AG09309 (cell line): ENCODE measurements around the gene CEP131.

Experiments used
- DNase-seq: peaks from one replicate; pipeline ENCODE4 v3.0.0-alpha.2; 2010; ENCODE audit warnings: low read depth
- H3K4me3 ChIP-seq: 2 replicates; pipeline ENCODE4 v1.5.1; 2011; ENCODE audit warnings: mild to moderate bottlenecking, low read depth, low read length, moderate library complexity; ENCODE audit not compliant: control insufficient read depth
- TF ChIP-seq, protein P1 (sequence below): IDR thresholded peaks from 2 replicates; pipeline ENCODE4 v1.5.1; 2011; ENCODE audit warnings: mild to moderate bottlenecking, low read depth, low read length, inconsistent platforms; ENCODE audit not compliant: insufficient read depth, control insufficient read depth; ENCODE audit errors: missing control alignments

The CEP131 gene

GRCh38 chr17:81247339-81247990 is 24.7 kb upstream of the CEP131 start:
- DNase-seq: no peak
- H3K4me3 ChIP-seq: no peak overlapping the region
- TF ChIP-seq, protein P1, sequence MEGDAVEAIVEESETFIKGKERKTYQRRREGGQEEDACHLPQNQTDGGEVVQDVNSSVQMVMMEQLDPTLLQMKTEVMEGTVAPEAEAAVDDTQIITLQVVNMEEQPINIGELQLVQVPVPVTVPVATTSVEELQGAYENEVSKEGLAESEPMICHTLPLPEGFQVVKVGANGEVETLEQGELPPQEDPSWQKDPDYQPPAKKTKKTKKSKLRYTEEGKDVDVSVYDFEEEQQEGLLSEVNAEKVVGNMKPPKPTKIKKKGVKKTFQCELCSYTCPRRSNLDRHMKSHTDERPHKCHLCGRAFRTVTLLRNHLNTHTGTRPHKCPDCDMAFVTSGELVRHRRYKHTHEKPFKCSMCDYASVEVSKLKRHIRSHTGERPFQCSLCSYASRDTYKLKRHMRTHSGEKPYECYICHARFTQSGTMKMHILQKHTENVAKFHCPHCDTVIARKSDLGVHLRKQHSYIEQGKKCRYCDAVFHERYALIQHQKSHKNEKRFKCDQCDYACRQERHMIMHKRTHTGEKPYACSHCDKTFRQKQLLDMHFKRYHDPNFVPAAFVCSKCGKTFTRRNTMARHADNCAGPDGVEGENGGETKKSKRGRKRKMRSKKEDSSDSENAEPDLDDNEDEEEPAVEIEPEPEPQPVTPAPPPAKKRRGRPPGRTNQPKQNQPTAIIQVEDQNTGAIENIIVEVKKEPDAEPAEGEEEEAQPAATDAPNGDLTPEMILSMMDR: no peak

GRCh38 chr17:81246679-81247338 is 24.0 kb upstream of the CEP131 start:
- no peak for DNase-seq
- H3K4me3 ChIP-seq: no peak overlapping the region
- TF ChIP-seq, protein P1: no peak

- DNase-seq: no peak
- H3K4me3 ChIP-seq: no peak overlapping the region
- TF ChIP-seq, protein P1: no peak
These were observed 23.5 kb upstream of the CEP131 start for GRCh38 chr17:81246343-81246670.

- TF ChIP-seq, protein P1: no peak
- no peak for DNase-seq
These were observed 23.0 kb upstream of the CEP131 start for GRCh38 chr17:81245665-81246342.

GRCh38 chr17:81245024-81245664 is 22.4 kb upstream of the CEP131 start:
- no peak for DNase-seq
- TF ChIP-seq, protein P1: no peak

More at GRCh38 chr17:81245665-81246342, 23.0 kb upstream of the CEP131 start:
- no peak overlapping the region for H3K4me3 ChIP-seq

GRCh38 chr17:81244358-81245023 is 21.7 kb upstream of the CEP131 start:
- no peak overlapping the region for H3K4me3 ChIP-seq
- DNase-seq: no peak
- TF ChIP-seq, protein P1: no peak

More at GRCh38 chr17:81245024-81245664, 22.4 kb upstream of the CEP131 start:
- no peak overlapping the region for H3K4me3 ChIP-seq
